ENCODE results near the gene FGF5.
"Not testable (repeated sequence)": the region's sequence is repeated elsewhere in the genome, so short reads cannot be mapped to it uniquely, and the experiment has no call there.

FGF5 gene

GRCh38 chr4:80315848-80316247, 49.4 kb downstream of the FGF5 start:
- not testable (repeated sequence) for DNase-seq (ENCODE audit: low spot score); H2BK12ac ChIP-seq (ENCODE audit: low read length); H4K8ac ChIP-seq (ENCODE audit: low read depth, low read length); H3K79me1 ChIP-seq (ENCODE audit: low read depth, low read length); H3K4me2 ChIP-seq (ENCODE audit: insufficient read depth, low read length, poor library complexity, severe bottlenecking); H4K91ac ChIP-seq (ENCODE audit: low read depth, low read length, poor library complexity); H3K18ac ChIP-seq (ENCODE audit: low read length); H2BK120ac ChIP-seq (ENCODE audit: low read depth, low read length); H3K14ac ChIP-seq (ENCODE audit: low read length); H3K4me1 ChIP-seq (ENCODE audit: control insufficient read depth in 2 of 2, insufficient read depth in 1 of 2, low read depth in 1 of 2, low read length in 2 of 2); H3K23ac ChIP-seq (ENCODE audit: low read depth, low read length, poor library complexity); H3K9me3 ChIP-seq (replicated peaks in 1 of 2; ENCODE audit: control insufficient read depth in 2 of 2, insufficient read depth in 1 of 2, low read depth in 1 of 2, low read length in 2 of 2); H2AK5ac ChIP-seq (ENCODE audit: low read depth, low read length); H3K36me3 ChIP-seq (replicated peaks in 1 of 2; ENCODE audit: control insufficient read depth in 2 of 2, insufficient read depth in 2 of 2, low read length in 2 of 2); H3K9ac ChIP-seq (ENCODE audit: low read depth, low read length, poor library complexity); H3K27me3 ChIP-seq (ENCODE audit: control insufficient read depth in 3 of 3, insufficient read depth in 3 of 3, low read depth in 1 of 3, low read length in 3 of 3); H3K27ac ChIP-seq (replicated peaks; ENCODE audit: low read length); H2BK5ac ChIP-seq (ENCODE audit: low read length); H3K4me3 ChIP-seq (ENCODE audit: low read length in 2 of 2); H3K4ac ChIP-seq (ENCODE audit: low read length); H2AFZ ChIP-seq (ENCODE audit: low read length); H2BK15ac ChIP-seq (ENCODE audit: low read length)

DNA sequence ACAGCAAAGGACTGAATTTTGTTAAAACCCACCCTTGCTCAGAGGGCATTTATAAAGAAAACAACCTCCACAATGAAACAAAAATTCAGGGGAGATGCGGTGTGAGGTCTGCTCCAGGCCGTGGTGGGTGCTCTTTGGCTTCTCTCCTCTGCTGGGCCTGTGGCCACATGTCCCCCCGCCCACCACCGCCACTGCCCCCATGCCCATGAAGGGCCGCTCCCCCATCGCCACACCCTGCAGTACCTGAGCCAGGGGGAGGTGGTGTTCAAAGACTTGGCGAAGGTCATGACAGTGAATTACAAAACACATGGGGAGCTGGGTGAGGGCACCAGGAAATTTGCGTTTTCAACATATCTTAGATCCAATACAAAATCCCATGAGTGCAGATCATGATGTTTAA, 54.9 kb downstream of the FGF5 start:
- H3K4ac ChIP-seq (ENCODE audit: low read length): no peak overlapping the region
- no peaks in the 10 kb centered on the region for H3K79me1 ChIP-seq (ENCODE audit: low read depth, low read length)
- H2BK12ac ChIP-seq (ENCODE audit: low read length): no peak overlapping the region
- no peak overlapping the region for H3K27ac ChIP-seq (replicated peaks; ENCODE audit: low read length)
- H4K8ac ChIP-seq (ENCODE audit: low read depth, low read length): no peak overlapping the region
- no peak overlapping the region for H2BK120ac ChIP-seq (ENCODE audit: low read depth, low read length)
- H3K27me3 ChIP-seq (ENCODE audit: control insufficient read depth in 3 of 3, insufficient read depth in 3 of 3, low read depth in 1 of 3, low read length in 3 of 3): no peaks in the 10 kb centered on the region
- H3K9ac ChIP-seq (ENCODE audit: low read depth, low read length, poor library complexity): no peak overlapping the region
- H2AK5ac ChIP-seq (ENCODE audit: low read depth, low read length): no peak overlapping the region
- H3K4me2 ChIP-seq (ENCODE audit: insufficient read depth, low read length, poor library complexity, severe bottlenecking): no peak overlapping the region
- no peak overlapping the region for H4K91ac ChIP-seq (ENCODE audit: low read depth, low read length, poor library complexity)
- no peaks in the 10 kb centered on the region for H3K36me3 ChIP-seq (replicated peaks in 1 of 2; ENCODE audit: control insufficient read depth in 2 of 2, insufficient read depth in 2 of 2, low read length in 2 of 2)
- H3K18ac ChIP-seq (ENCODE audit: low read length): no peak overlapping the region
- H2BK5ac ChIP-seq (ENCODE audit: low read length): no peak overlapping the region
- H3K4me1 ChIP-seq (ENCODE audit: control insufficient read depth in 2 of 2, insufficient read depth in 1 of 2, low read depth in 1 of 2, low read length in 2 of 2): no peaks in the 10 kb centered on the region
- H3K9me3 ChIP-seq (replicated peaks in 1 of 2; ENCODE audit: control insufficient read depth in 2 of 2, insufficient read depth in 1 of 2, low read depth in 1 of 2, low read length in 2 of 2): no peaks in the 10 kb centered on the region
- no peak overlapping the region for H3K23ac ChIP-seq (ENCODE audit: low read depth, low read length, poor library complexity)
- no peak overlapping the region for H2AFZ ChIP-seq (ENCODE audit: low read length)
- no peak overlapping the region for H2BK15ac ChIP-seq (ENCODE audit: low read length)
- WGBS, 2 donors (ENCODE audit: extremely low coverage in 2 of 2, insufficient read length in 2 of 2, insufficient replicate concordance in 1 of 2): no CpG with 5 or more reads among the region's 8 CpGs
- no peak for DNase-seq (ENCODE audit: low spot score)
- no peak overlapping the region for H3K4me3 ChIP-seq (ENCODE audit: low read length in 2 of 2)
- no peak overlapping the region for H3K14ac ChIP-seq (ENCODE audit: low read length)

- H3K4me2 ChIP-seq (ENCODE audit: insufficient read depth, low read length, poor library complexity, severe bottlenecking): no peak overlapping the region
- no peak overlapping the region for H3K23ac ChIP-seq (ENCODE audit: low read depth, low read length, poor library complexity)
These were observed 55.3 kb downstream of the FGF5 start for GRCh38 chr4:80321776-80322175.

GRCh38 chr4:80322716-80323115, 56.3 kb downstream of the FGF5 start:
- Histone ChIP-seq H3K4me3 (ENCODE audit: low read length in 2 of 2) (no peak overlapping the region), H3K9ac (ENCODE audit: low read depth, low read length, poor library complexity) (no peak overlapping the region), H3K27me3 (ENCODE audit: control insufficient read depth in 3 of 3, insufficient read depth in 3 of 3, low read depth in 1 of 3, low read length in 3 of 3) (no peaks in the 10 kb centered on the region), H3K27ac (replicated peaks; ENCODE audit: low read length) (no peak overlapping the region), H3K23ac (ENCODE audit: low read depth, low read length, poor library complexity) (no peak overlapping the region), H2BK15ac (ENCODE audit: low read length) (no peak overlapping the region), H2BK5ac (ENCODE audit: low read length) (no peak overlapping the region), H2AFZ (ENCODE audit: low read length) (no peak overlapping the region), H3K4me2 (ENCODE audit: insufficient read depth, low read length, poor library complexity, severe bottlenecking) (no peak overlapping the region), H3K79me1 (ENCODE audit: low read depth, low read length) (no peaks in the 10 kb centered on the region), H3K4ac (ENCODE audit: low read length) (no peak overlapping the region), H4K8ac (ENCODE audit: low read depth, low read length) (no peak overlapping the region), H2BK120ac (ENCODE audit: low read depth, low read length) (no peak overlapping the region), H2AK5ac (ENCODE audit: low read depth, low read length) (no peak overlapping the region), H3K9me3 (replicated peaks in 1 of 2; ENCODE audit: control insufficient read depth in 2 of 2, insufficient read depth in 1 of 2, low read depth in 1 of 2, low read length in 2 of 2) (no peaks in the 10 kb centered on the region), H4K91ac (ENCODE audit: low read depth, low read length, poor library complexity) (no peak overlapping the region), H3K14ac (ENCODE audit: low read length) (no peak overlapping the region), H2BK12ac (ENCODE audit: low read length) (no peak overlapping the region), H3K36me3 (replicated peaks in 1 of 2; ENCODE audit: control insufficient read depth in 2 of 2, insufficient read depth in 2 of 2, low read length in 2 of 2) (no peaks in the 10 kb centered on the region), H3K18ac (ENCODE audit: low read length) (no peak overlapping the region), H3K4me1 (ENCODE audit: control insufficient read depth in 2 of 2, insufficient read depth in 1 of 2, low read depth in 1 of 2, low read length in 2 of 2) (no peaks in the 10 kb centered on the region)
- DNase-seq (ENCODE audit: low spot score): no peak

More at GRCh38 chr4:80321776-80322175, 55.3 kb downstream of the FGF5 start:
- H3K18ac ChIP-seq (ENCODE audit: low read length): no peak overlapping the region
- no peak overlapping the region for H4K8ac ChIP-seq (ENCODE audit: low read depth, low read length)
- no peak overlapping the region for H2BK5ac ChIP-seq (ENCODE audit: low read length)
- H2BK15ac ChIP-seq (ENCODE audit: low read length): no peak overlapping the region
- H3K4me1 ChIP-seq (ENCODE audit: control insufficient read depth in 2 of 2, insufficient read depth in 1 of 2, low read depth in 1 of 2, low read length in 2 of 2): no peaks in the 10 kb centered on the region
- no peaks in the 10 kb centered on the region for H3K36me3 ChIP-seq (replicated peaks in 1 of 2; ENCODE audit: control insufficient read depth in 2 of 2, insufficient read depth in 2 of 2, low read length in 2 of 2)
- H3K14ac ChIP-seq (ENCODE audit: low read length): no peak overlapping the region
- H3K27ac ChIP-seq (replicated peaks; ENCODE audit: low read length): no peak overlapping the region
- no peak overlapping the region for H2AFZ ChIP-seq (ENCODE audit: low read length)
- DNase-seq (ENCODE audit: low spot score): no peak
- no CpG with 5 or more reads among the region's 4 CpGs for WGBS, 2 donors (ENCODE audit: extremely low coverage in 2 of 2, insufficient read length in 2 of 2, insufficient replicate concordance in 1 of 2)
- H3K4ac ChIP-seq (ENCODE audit: low read length): no peak overlapping the region
- no peak overlapping the region for H2BK12ac ChIP-seq (ENCODE audit: low read length)
- no peak overlapping the region for H3K9ac ChIP-seq (ENCODE audit: low read depth, low read length, poor library complexity)
- H3K9me3 ChIP-seq (replicated peaks in 1 of 2; ENCODE audit: control insufficient read depth in 2 of 2, insufficient read depth in 1 of 2, low read depth in 1 of 2, low read length in 2 of 2): no peaks in the 10 kb centered on the region
- H3K4me3 ChIP-seq (ENCODE audit: low read length in 2 of 2): no peak overlapping the region
- no peak overlapping the region for H4K91ac ChIP-seq (ENCODE audit: low read depth, low read length, poor library complexity)
- H2BK120ac ChIP-seq (ENCODE audit: low read depth, low read length): no peak overlapping the region
- H3K79me1 ChIP-seq (ENCODE audit: low read depth, low read length): no peaks in the 10 kb centered on the region
- H2AK5ac ChIP-seq (ENCODE audit: low read depth, low read length): no peak overlapping the region
- no peaks in the 10 kb centered on the region for H3K27me3 ChIP-seq (ENCODE audit: control insufficient read depth in 3 of 3, insufficient read depth in 3 of 3, low read depth in 1 of 3, low read length in 3 of 3)

All from neuronal stem cell (in vitro differentiated cells).